Fibroblast of mammary gland (primary cell): ENCODE measurements around the gene GPD1L.

ENCODE experiments used
- DNase-seq: peaks from one replicate; pipeline ENCODE4 v3.0.0-alpha.2; 2010; ENCODE audit warnings: low read depth
- H3K4me3 ChIP-seq: 2 replicates; pipeline ENCODE4 v1.5.1; 2011; ENCODE audit warnings: low read depth, mild to moderate bottlenecking, low read length, moderate library complexity; ENCODE audit not compliant: control insufficient read depth
- CTCF ChIP-seq: conservative IDR thresholded peaks from 2 replicates; pipeline ENCODE4 v1.5.1; 2011; ENCODE audit warnings: low read depth, low read length, inconsistent platforms; ENCODE audit not compliant: control insufficient read depth, insufficient read depth

GPD1L gene

GRCh38 chr3:32202496-32202895 lies 96.1 kb downstream of the GPD1L start:
- TF ChIP-seq CTCF = no peak
- no peak overlapping the region for H3K4me3 ChIP-seq
- peak; percentile 22 for DNase-seq

GRCh38 chr3:32203854-32204253 lies 97.4 kb downstream of the GPD1L start:
- TF ChIP-seq CTCF = no peak
- peak; percentile 63 for DNase-seq
- no peak overlapping the region for H3K4me3 ChIP-seq

GRCh38 chr3:32208447-32208846 lies 102.0 kb downstream of the GPD1L start:
- TF ChIP-seq CTCF = no peak
- no peak overlapping the region for H3K4me3 ChIP-seq
- DNase-seq = no peak

- TF ChIP-seq CTCF = no peak
Measured at GRCh38 chr3:32215185-32215584, 108.8 kb downstream of the GPD1L start.

GRCh38 chr3:32216172-32216783 lies 109.9 kb downstream of the GPD1L start:
- TF ChIP-seq CTCF = no peak
- no peak for DNase-seq
- H3K4me3 ChIP-seq = no peak overlapping the region

More at GRCh38 chr3:32215185-32215584, 108.8 kb downstream of the GPD1L start:
- no peak overlapping the region for H3K4me3 ChIP-seq
- no peak for DNase-seq

- no peak for DNase-seq
- H3K4me3 ChIP-seq = no peak overlapping the region
- TF ChIP-seq CTCF = no peak
Measured at GRCh38 chr3:32217339-32217738, 110.9 kb downstream of the GPD1L start.
